VCaP (cell line): ENCODE measurements around the gene CALD1.

ENCODE experiments used
- H3K27ac ChIP-seq: fragments of 450-650 bp; 2 replicates; pipeline ENCODE4 v1.5.1; 2017
- CTCF ChIP-seq: fragments of 450-650 bp; conservative IDR thresholded peaks from 2 replicates; pipeline ENCODE4 v1.5.1; 2017; ENCODE audit warnings: mild to moderate bottlenecking, moderate library complexity

The CALD1 gene

DNA sequence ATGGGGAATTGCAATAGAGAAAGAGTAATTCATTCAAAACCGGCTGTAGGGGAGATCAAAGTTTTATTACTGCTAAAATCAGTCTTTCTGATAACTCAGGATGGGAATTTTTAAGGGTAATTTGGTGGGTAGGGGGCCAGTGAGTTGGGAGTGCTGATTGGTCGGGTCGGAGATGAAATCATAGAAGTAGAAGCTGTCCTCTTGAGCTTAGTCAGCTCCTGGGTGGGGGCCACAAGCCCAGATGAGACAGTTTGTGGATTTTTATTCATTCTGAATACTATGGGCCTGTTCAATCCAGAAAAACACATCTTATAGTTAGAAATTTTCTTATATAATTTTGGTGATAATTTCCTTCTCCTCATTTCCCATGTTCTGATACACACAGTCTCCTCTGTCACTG is 25.4 kb downstream of the CALD1 start:
- TF ChIP-seq CTCF, result no peak
- no peak overlapping the region for H3K27ac ChIP-seq

- no peak for TF ChIP-seq CTCF
Observed at GRCh38 chr7:134806197-134806596, 26.8 kb downstream of the CALD1 start.

GRCh38 chr7:134809616-134810015 is 30.2 kb downstream of the CALD1 start:
- H3K27ac ChIP-seq, result no peak overlapping the region
- no peak for TF ChIP-seq CTCF

More at GRCh38 chr7:134806197-134806596, 26.8 kb downstream of the CALD1 start:
- no peak overlapping the region for H3K27ac ChIP-seq

- H3K27ac ChIP-seq, result no peak overlapping the region
- no peak for TF ChIP-seq CTCF
Observed at GRCh38 chr7:134811765-134812164, 32.3 kb downstream of the CALD1 start.

- TF ChIP-seq CTCF, result no peak
Observed at GRCh38 chr7:134813663-134814396, 34.4 kb downstream of the CALD1 start.

DNA sequence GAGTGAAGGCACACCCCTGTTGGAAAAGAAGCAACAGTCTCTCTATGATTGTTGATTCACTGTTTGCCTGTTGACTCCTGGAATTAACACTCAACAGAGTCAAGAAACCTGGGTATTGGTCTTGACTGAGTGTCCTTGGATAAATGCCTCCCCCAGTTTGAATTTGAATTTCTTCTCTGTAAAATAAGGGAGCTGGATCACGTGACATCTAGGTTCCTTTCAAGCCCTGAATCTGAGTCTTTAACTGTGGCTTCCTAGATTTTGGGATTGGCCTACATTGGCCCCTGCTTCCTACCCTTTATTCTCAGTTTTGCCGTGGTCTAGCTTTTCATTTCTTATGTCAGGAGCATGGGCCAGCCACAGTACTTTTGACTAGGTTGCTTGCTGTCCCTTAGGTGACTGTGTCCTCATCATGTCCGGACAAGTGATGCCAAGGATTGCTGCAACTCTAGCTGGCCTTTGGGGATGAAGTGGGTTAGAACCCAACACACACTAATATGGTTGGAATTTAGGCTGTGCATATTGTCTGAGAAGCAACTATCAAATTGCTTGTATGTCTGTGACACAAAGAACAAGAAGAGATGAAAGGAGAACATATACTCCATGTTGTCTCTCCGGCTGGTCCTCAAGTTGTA is 35.4 kb downstream of the CALD1 start:
- TF ChIP-seq CTCF, result no peak
- no peak overlapping the region for H3K27ac ChIP-seq

More at GRCh38 chr7:134813663-134814396, 34.4 kb downstream of the CALD1 start:
- H3K27ac ChIP-seq, result no peak overlapping the region

- TF ChIP-seq CTCF, result no peak
- no peak overlapping the region for H3K27ac ChIP-seq
Observed at GRCh38 chr7:134818613-134819345, 39.3 kb downstream of the CALD1 start.
